NCI-H774 (cell line): ENCODE results near the gene MACROD2.

Source experiments
- DNase-seq: peaks from one replicate; lab custom pipeline; 2025; lab: John Stamatoyannopoulos, UW

MACROD2 gene

DNA sequence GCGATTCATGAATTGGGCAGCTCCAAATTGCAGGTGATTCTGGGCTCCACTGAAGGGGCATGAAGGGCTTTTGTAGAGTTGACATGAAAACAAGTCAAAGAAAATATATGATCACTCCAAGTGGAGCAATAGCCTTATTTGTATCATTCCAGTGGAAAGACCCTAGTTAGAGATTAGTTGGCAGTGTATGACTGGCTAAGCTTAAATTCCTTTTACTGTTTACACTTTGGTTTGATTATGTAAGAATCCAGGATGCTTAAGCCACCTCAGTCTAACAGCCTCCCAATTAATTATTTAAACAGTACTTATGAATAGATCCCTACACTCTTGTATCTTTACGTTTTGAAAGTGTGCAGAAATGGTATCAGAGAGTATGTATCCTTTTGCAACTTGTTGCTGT is 1865.5 kb downstream of the MACROD2 start:
- no peak for DNase-seq

DNA sequence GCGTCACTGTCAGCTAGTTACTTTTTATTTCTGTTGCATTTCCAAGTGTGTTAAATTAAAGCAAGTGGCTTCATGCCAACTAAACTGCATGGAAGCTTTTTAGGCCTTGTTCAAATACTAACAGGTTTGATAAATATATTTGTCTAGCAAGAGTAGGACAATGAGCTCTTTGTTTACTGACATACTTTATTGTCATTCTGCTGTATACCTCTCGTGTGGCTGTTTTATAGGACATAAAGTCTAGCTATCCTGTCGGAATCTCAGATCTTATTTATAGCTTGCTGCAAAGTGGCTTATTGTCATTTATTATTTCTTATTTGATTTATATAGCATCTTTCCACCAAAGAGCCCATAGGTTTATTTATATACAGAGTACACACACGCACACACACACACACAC is 1866.9 kb downstream of the MACROD2 start:
- peak; percentile 63 for DNase-seq

DNA sequence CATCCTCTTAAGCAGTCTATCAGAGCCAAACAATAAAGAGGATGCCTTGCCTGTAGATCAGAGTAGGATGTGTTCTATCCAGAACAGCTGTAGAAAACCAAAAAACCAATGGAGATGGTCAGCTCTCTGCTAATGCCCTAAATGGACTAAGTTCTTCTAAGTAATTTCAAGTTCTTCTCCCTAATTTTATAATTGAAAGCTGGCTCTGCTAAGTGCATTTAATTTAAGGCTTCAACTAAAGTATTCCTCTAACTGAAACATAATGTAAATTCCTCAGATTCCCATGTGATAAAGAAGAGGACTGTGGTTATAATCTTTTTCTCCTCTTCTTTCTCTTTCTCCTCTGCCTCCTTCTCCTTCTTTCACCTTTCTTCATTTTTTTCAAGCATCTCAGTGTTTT is 1868.4 kb downstream of the MACROD2 start:
- no peak for DNase-seq

DNA sequence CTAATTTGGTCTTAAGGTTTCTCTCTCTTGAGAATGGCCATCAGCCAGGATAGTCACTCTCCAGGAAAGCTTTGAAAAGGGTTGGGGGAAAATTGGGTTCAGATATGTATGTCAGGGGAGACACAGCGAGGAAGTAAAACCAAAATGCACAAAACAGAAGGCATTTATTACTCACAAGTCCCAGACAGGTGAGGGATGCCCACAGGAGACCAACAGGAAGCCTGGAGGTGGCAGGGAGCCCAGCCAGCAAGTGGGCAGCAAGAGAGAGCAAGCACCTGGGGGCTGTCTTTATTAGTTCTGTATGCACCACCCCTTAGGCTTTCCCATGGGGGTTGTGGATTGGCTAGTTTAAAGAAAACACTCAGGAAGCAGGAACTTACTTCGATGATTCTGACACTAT is 1870.2 kb downstream of the MACROD2 start:
- no peak for DNase-seq

DNA sequence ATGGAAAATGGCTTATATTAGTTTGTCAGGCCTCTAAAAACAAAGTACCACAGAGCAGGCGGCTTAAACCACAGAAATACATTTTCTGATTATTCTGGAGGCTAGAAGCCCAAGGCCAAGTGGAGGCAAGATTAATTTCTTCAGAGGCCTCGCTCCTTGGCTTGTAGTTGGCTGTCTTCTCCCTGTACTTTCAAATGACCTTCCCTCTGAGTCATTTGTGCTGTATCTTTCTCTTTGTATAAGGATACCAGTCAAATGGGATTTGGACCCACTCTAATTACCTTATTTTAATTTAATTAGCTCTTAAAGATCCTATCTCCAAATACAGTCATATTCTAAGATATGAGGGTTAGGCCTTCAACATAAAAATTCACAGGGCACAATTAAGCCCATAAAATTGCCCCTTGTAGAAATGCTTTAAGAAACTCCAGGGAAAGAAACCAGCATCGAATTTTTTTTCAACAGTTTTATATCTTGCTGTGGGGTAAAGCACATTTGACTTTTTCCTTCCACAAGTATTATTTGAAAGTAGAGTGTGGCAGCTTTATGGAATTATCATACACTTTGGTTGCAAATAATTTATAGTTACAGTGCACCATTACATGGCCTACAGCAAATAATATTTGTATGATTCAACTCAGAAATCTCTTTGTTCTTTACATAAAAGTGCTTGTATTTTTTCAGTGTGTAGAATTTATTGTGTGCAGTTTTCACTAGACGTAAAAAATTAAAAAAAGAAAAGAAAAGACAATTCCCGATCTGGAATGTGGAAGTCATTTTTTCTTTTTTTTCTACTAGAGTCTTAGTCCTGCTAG is 1871.8 kb downstream of the MACROD2 start:
- DNase-seq = no peak

DNA sequence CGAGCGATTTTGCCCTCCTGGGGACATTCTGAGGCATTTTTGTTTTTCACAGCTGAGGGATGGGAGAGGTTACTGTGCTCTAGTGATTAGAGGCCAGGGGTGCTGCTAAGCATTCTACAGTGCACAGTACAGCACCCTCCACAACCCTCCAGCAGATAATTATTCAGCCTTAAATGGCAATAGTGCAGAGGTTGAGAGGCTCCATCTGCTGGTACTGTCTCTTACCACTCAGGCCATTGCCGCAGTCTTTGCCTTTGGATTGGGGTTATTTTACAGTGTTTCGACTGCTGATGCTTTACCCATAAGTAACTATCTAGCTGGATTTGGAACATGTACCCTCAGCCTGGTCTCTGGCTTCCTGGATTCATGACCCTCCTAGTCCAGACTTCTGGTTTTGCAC is 1872.6 kb downstream of the MACROD2 start:
- no peak for DNase-seq

DNA sequence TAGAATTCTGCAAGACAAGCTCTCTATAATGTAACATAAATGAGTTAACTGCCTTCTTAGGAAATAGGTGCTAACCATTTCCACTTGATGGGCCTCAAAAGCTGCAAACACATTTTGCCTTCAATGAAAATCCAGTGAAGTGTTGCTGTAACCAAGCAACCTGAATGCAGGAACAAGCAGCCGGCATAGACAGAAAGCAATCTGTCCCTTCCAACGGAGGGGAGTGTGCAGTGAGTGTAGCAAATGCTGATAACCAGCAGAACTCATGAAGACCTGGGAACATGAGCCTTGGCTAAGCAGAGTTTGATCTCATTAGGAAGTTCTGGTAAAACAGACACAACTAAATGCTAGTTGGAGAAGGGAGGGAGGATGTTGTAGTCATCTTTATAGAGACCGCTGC is 1880.1 kb downstream of the MACROD2 start:
- DNase-seq = peak; percentile 60

DNA sequence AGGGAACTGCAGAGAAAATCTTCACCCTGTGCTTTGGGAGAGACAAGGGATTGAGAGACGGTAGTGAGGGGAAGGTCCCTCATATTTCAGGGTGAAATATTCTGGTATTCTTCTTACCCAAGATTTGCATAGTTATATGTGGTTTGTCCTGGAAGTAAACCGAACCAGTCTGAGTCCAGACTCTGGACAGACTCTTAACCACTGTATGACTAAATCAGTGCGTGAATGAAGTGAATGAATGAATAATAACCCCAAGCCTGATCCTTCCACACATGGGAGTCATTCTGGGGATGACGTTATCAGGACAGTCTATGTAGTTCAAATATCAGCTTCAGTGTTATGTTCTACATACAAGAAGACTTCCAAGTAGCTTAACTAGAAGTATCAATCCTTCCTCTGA is 1887.2 kb downstream of the MACROD2 start:
- DNase-seq = no peak

DNA sequence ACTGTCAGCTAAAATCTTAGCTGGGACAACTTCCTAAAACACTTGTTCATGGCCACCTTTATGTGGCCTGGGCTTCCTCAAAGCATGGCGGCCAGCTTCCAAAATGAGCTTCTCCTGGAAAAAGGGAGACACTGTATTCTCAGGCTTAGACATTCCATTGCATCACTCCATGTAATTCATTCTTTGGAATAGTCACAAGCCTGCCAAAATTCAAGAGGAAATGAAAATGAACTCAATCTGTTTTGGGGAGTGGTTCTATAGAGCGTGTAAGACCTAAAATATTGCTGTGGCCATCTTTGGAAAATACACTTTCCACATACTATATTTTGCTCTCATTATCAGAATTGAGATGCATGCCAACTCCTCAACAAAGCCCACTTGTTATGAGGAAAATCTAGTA is 1890.9 kb downstream of the MACROD2 start:
- DNase-seq = no peak

DNA sequence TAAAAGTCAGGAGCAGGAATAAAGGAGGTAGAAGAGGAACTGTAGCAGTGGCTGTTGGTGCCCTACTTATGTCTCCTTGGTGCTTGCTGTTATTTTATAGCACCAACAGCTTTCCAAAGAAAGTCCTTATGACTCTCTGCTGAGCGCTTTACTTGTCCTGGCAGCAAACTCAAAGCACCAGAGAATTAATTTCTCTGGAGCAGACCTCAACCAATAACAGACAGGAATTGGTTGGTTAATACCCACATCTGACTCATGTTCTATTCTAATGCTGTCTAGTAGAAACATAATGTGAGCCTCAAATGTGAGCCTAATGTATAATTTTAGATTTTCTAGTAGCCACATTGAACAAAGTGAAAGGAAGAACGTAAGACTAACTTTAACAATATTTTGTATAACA is 1892.1 kb downstream of the MACROD2 start:
- DNase-seq = no peak

DNA sequence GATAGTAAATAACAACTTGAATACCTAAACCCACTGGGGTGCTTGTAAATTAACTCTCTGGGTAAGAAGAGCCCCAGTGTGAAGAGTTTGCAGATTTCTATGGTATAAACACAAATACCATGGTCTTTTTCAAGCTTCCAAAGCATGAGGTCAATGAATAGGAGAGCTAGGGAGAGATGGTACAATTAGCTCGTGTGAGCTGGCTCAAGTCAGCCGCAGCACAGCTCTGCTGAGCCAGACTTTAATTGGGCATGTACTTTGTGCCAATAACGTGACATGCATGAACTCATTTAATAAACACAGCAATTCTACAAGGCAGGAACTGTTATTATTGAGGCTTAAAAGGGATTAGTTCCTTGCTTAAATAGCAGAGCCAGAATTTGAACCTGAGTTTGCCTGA is 1893.7 kb downstream of the MACROD2 start:
- no peak for DNase-seq

DNA sequence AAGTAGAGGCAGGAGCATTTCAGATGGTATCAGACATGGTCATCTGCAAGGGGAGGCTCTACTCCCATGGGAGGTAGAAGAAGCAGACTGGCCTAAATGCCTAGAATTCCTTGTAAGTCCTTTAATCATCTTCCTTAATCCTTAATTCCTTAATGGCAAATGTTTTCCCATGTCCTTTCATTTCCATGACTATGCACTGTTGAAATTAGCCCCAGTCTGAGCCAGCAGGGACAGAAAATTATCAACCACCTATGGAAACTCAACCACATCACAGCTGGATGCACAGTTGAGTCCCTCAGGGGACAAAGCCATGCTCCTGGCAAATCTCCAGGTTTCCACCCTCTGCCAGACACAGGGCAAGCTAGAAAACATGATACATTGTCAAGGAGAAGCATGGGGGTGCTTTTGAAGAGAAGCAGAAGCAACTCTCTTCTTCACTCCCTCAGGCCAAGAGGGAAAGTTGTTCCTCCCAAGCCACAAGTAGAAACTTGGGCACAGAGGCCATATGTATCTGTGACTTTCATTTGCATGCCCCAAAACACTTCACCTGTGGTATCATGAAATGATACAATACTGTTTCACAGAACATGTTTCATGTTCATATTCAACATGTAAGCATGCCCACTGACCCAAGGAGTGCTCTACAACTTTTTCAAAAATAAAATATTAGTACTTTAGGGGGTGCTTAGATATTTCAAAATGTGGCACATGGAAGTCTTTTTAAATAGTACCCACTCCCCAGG is 1894.4 kb downstream of the MACROD2 start:
- no peak for DNase-seq

DNA sequence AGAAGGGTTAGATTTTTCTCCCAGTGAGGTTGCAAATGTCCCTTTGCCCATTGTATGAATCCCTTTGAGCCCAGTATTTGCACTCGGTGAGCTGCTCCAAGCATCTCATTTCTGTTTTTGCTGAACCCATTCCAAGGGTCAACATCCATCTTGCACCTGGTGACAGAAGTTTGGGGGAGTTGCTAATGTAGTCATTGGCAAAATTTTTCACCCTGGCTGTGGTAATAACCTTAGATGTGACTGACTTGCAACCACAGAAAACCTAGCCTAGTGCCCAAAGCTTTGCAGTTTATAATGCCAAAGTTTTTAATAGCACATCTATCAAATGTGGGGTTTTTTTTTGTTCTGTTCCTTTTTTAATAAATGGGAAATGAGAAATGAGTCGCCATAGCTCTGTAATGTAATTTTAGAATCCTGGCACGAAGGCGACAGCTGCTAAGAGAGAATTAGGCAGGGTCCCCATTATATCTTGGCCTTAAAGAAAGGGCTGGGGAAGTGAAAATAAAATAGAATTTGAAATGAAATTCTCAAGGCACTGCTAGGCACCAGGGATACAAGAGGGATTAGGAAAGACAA is 1895.2 kb downstream of the MACROD2 start:
- DNase-seq = no peak

DNA sequence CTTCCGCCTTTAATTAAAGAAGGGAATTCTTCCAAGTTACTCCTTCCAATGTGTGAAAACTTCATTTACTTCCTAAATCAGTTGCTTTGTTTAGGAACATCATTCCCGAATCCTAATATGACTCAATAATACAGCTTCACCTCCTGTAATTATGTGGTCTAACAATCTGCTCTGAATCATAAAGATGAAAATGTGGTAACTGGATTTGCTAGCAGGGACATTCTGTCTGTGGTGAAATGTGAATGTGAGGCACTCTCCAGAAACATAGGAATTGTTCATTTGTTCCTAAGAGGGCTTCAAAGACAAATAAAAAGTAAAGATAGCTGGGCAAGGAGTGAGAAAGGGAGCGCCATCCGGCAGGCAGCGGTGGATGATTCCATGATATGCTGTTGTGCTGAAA is 1899.8 kb downstream of the MACROD2 start:
- no peak for DNase-seq

DNA sequence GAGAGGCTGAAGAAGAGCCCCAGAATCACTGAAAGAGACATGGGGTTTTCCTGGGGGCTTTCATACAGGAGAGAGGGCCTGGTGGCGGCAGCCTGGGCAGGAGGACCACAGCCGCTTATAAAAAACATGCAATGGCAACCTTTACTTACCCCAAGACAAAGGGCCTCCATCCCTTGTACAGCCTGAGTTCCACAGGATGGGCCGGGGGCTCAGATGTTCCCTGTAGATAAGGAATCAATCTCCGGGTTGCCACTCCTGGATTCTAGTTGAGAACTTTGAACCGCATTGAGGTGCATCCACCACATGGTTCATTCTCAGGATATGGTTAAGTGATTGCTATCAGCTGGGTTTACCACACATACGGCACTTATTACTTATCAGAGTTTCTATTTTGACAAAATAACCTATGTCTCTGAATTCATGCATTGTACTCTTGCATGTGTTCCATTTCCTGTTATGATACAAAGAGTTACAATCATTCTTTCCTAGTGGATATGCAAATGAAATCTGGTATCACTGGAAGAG is 1900.3 kb downstream of the MACROD2 start:
- DNase-seq = no peak

DNA sequence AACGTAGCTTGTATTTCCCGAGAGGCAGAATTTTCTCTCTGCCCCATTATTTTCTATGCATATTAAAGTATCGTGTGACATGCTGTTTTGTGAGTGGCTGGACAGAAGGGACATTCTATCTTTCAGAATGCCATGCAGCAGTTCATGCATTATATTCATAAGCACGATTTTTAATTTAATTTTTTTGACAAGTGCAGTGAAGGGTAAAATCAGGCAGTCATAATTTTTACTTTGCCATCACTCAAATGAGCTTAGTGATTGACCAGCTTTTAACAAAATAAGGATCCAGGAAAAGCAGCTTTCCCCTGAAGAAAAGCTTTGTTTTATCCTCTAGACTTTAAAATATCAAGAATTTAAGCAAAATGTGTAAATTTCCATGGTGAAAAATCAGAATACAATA is 1904.7 kb downstream of the MACROD2 start:
- no peak for DNase-seq

DNA sequence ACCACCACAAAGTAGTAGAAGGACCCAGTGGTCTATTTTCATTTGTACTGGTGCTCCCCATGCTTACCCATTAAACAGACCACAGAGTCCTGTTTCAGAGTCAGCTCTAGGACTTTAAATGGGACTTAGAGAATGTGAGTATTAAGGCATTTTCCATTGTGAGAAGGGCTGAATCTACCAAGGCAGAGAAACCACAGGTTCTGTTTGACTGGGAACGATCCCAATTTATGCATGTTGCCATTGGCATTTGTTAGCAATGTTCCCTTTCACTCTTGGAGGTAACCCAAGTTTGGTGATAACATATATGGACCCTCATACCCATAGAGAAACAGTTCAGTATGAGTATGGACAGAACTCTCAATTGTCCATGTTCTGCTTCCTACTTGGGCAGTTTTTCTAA is 1905.1 kb downstream of the MACROD2 start:
- no peak for DNase-seq

DNA sequence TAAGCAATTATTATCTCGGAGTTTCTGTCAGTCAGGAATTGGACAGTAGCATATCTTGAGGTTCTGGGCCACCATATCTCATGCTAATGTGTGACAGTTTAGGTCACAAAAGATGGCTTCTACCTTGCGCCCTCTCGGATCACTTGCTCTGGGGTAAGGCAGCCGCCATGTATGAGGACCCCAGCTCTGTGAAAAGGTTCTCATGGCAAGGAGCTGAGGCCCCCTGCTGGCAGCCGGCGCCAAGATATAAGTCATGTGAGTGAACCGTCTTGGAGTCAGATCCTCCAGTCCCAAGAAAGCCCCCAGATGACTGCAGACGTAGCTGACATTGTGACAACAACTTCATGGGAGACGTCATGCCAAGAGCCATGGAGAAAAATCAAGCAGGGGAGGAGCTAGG is 1907.2 kb downstream of the MACROD2 start:
- DNase-seq = no peak

DNA sequence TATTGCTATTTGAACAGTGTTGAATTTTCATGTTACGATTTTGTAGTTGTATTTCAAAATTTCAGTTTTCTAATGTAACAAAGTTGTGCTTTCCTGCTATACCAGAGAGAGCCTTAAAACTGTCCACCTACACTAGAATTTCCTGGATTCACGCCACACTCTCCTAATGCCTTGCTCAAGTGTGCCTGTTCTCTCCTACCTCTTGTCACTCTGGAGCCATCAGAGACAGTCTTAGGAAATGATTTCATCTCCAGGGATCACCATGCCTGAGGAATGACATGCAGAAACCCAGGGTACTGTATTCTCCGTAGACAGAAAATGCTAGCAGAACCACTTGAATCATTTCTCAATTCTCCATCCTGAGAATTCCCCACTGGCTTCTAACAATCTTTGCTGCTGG is 1910.3 kb downstream of the MACROD2 start:
- no peak for DNase-seq

DNA sequence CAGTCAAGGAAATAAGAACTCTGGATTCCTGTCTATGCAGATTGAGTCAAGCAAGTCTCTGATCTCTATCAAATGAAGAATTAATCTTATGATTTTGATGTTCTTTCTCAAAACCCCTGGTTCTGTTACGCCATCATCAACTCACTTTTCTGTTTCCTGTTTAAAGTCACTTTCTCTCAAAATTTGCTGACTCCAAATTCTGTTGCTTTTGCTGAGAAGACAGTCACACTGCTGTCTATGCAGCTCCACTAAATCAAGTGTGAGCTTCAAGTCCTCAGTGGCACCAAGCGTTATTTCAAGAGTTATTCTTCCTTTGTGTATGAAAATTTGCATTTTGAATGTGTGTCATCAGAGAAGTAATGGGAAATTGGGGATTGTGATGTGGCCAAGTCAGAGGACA is 1914.7 kb downstream of the MACROD2 start:
- no peak for DNase-seq

DNA sequence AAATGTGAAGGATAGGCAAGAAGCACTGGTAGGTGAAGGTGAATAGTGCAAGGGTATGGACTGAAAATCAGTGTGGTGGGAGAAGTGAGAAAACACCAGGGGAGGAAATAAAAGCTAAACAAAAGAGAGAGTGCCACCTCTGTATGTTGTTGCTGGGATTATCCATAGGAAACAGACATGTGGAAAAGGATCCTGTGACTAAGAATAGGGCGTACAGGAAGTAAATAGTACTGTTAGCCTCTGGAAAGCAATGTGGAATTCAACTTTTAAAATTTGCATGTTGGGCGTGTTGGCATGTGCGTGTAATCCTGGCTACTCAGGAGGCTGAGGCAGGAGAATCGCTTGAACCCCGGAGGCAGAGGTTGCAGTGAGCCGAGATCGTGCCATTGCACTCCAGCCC is 1916.3 kb downstream of the MACROD2 start:
- no peak for DNase-seq

DNA sequence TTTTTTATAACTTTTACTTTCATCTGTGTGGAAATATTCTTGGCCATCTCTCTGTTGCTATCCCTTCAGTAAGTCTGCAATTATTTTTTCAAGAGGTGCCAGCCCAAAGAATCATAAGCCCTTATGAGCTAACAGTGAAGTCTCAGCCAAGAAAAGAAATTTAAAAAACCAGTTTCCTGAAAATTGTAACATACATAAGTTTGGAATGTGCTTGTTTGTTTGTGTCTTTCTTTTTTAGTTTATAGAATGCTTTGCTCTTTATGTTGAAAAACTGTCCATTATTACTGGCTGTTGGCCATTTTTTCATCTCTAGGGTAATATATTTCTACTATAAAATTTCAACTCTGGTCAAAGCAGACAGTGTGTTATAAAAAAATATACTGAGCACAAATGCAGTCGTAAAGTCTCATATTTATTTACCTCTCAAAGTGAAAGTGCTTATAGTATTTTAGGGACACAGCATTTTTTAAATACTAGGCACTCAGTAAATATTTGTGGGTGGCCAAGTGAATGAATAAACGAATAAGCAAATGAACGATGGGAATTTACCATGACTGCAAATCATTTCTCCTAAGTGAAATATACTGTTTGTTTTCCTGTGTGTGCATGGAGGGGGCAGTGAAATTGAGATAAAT is 1918.2 kb downstream of the MACROD2 start:
- peak; percentile 19 for DNase-seq

DNA sequence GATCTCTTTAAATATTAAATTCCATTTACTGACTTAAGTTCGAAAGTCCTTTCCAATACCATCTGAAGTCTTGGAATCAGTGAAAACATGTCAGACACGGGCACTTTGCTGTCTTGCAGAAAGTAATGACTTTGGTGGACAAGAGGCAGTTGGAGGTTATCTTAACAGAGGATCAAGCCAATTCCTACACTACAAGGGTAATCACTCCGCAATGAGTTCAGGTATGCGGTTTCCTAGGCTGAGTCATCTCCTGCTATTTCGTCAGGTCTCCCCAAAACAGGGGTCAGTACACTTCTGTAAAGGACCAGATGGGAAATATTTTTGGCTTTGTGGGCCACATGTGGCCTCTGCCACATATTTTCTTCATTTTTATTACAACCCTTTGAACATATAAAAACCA is 1921.3 kb downstream of the MACROD2 start:
- no peak for DNase-seq
